Activated naive CD4-positive, alpha-beta T cell treated with anti-CD3 and anti-CD28 coated beads, Interleukin-2, amount 50 U/mL, for 24 hours (primary cell): ENCODE measurements around the gene FIBIN.
"Not testable (repeated sequence)": the region's sequence is repeated elsewhere in the genome, so short reads cannot be mapped to it uniquely, and the experiment has no call there.

Source experiments
- H3K27ac Mint-ChIP-seq: one replicate; pipeline ENCODE4 v1.8.0; 2021; ENCODE audit warnings: mild to moderate bottlenecking, mixed read lengths
- H3K27me3 Mint-ChIP-seq: one replicate; pipeline ENCODE4 v1.8.0; 2021; ENCODE audit warnings: mixed read lengths
- H3K36me3 Mint-ChIP-seq: one replicate; pipeline ENCODE4 v1.8.0; 2021; ENCODE audit warnings: mixed read lengths
- H3K4me1 Mint-ChIP-seq: one replicate; pipeline ENCODE4 v1.8.0; 2021; ENCODE audit warnings: mixed read lengths
- H3K4me3 Mint-ChIP-seq: one replicate; pipeline ENCODE4 v1.8.0; 2021; ENCODE audit warnings: mild to moderate bottlenecking, mixed read lengths
- H3K9me3 Mint-ChIP-seq: one replicate; pipeline ENCODE4 v1.8.0; 2021; ENCODE audit warnings: mixed read lengths

Gene FIBIN

GRCh38 chr11:27001136-27001730 is 7.3 kb downstream of the FIBIN start:
- not testable (repeated sequence) for H3K4me1 Mint-ChIP-seq, H3K9me3 Mint-ChIP-seq, H3K4me3 Mint-ChIP-seq, H3K36me3 Mint-ChIP-seq, H3K27me3 Mint-ChIP-seq, H3K27ac Mint-ChIP-seq

GRCh38 chr11:27002431-27002830 is 8.5 kb downstream of the FIBIN start:
- H3K9me3 Mint-ChIP-seq, result no peaks in the 10 kb centered on the region
- H3K27ac Mint-ChIP-seq, result no peak overlapping the region
- no peaks in the 10 kb centered on the region for H3K4me1 Mint-ChIP-seq
- no peak overlapping the region for H3K4me3 Mint-ChIP-seq
- no peaks in the 10 kb centered on the region for H3K36me3 Mint-ChIP-seq
- no peaks in the 10 kb centered on the region for H3K27me3 Mint-ChIP-seq

GRCh38 chr11:27002838-27003237 is 8.9 kb downstream of the FIBIN start:
- Mint-ChIP-seq H3K9me3 (no peaks in the 10 kb centered on the region), H3K27ac (no peak overlapping the region), H3K4me1 (no peaks in the 10 kb centered on the region), H3K4me3 (no peak overlapping the region), H3K27me3 (no peaks in the 10 kb centered on the region), H3K36me3 (no peaks in the 10 kb centered on the region)

- H3K4me1 Mint-ChIP-seq, result no peaks in the 10 kb centered on the region
- no peaks in the 10 kb centered on the region for H3K9me3 Mint-ChIP-seq
- no peaks in the 10 kb centered on the region for H3K36me3 Mint-ChIP-seq
- no peak overlapping the region for H3K4me3 Mint-ChIP-seq
- no peaks in the 10 kb centered on the region for H3K27me3 Mint-ChIP-seq
- no peak overlapping the region for H3K27ac Mint-ChIP-seq
Measured at GRCh38 chr11:27004103-27004502, 10.2 kb downstream of the FIBIN start.

GRCh38 chr11:27008811-27009535 is 15.1 kb downstream of the FIBIN start:
- Mint-ChIP-seq H3K27ac (no peak overlapping the region), H3K4me1 (no peaks in the 10 kb centered on the region), H3K9me3 (no peaks in the 10 kb centered on the region)

DNA sequence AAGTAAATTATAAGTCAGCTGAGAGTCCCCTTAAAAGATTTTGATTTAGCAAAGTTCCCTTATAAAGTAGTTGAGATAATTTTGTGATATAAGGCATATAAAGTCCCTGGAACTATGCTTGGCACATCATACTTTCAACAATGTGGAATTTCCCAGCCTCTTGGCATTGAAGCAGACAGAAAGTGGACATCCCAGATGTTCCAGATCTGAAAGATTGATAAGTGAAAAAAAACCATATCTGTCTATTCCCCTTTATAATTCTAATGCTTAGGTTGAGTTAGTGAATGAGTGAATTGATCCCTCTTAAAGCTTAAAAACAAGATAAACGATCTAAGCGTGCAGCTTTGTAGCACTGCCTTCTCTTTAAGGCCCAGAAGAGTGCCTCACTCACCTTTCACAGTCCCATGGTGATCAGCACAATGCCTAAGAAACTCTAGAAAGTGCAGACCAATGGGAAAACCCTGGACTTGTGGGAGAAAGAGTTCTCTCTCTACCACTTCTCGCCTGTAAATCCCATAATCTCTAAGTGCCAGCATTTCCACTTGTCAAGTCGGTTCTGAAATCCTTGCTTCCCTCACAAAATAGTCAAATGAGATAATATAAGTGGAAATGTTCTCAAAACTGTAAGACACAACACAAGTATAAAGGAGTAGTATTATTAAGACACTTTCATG is 17.8 kb downstream of the FIBIN start:
- no peaks in the 10 kb centered on the region for H3K36me3 Mint-ChIP-seq

More at GRCh38 chr11:27008811-27009535, 15.1 kb downstream of the FIBIN start:
- Mint-ChIP-seq H3K4me3 (no peak overlapping the region), H3K27me3 (no peaks in the 10 kb centered on the region), H3K36me3 (no peaks in the 10 kb centered on the region)

GRCh38 chr11:27012234-27012921 is 18.5 kb downstream of the FIBIN start:
- no peaks in the 10 kb centered on the region for H3K9me3 Mint-ChIP-seq
- no peaks in the 10 kb centered on the region for H3K4me1 Mint-ChIP-seq
- H3K27ac Mint-ChIP-seq, result no peak overlapping the region
- no peaks in the 10 kb centered on the region for H3K36me3 Mint-ChIP-seq
- H3K27me3 Mint-ChIP-seq, result no peaks in the 10 kb centered on the region
- no peak overlapping the region for H3K4me3 Mint-ChIP-seq

More for the DNA sequence above, 17.8 kb downstream of the FIBIN start:
- Mint-ChIP-seq H3K27me3 (no peaks in the 10 kb centered on the region), H3K9me3 (no peaks in the 10 kb centered on the region), H3K27ac (no peak overlapping the region), H3K4me1 (no peaks in the 10 kb centered on the region), H3K4me3 (no peak overlapping the region)

DNA sequence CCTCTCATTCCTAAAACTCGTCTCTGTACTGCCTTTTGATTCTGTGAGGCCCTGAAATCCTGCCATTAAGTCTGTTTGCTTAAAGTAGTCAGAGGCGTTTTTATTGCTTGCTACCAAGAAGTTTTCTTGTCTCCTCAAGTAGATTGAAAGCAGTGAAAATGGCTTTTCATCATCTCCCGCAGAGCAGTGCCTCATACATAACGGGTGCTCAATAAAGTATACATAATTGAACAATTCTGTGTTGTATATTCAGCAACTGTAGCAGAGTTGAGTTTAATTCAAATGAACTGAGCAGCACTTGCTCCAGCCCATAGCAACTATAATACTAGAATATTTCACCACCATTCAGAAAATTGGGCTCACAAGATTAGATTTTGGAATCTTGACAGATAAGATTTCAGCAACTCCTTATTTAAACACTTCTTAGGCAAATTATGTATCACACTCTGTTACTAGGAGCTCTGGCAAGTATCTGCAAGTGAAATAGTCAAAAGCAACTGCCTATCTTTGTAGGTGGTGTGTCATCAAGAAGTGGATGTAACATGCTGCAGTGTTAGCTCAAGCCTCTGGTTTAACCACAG is 20.0 kb downstream of the FIBIN start:
- Mint-ChIP-seq H3K9me3 (no peaks in the 10 kb centered on the region), H3K4me3 (no peak overlapping the region), H3K27me3 (no peaks in the 10 kb centered on the region), H3K4me1 (no peaks in the 10 kb centered on the region), H3K27ac (no peak overlapping the region), H3K36me3 (no peaks in the 10 kb centered on the region)

DNA sequence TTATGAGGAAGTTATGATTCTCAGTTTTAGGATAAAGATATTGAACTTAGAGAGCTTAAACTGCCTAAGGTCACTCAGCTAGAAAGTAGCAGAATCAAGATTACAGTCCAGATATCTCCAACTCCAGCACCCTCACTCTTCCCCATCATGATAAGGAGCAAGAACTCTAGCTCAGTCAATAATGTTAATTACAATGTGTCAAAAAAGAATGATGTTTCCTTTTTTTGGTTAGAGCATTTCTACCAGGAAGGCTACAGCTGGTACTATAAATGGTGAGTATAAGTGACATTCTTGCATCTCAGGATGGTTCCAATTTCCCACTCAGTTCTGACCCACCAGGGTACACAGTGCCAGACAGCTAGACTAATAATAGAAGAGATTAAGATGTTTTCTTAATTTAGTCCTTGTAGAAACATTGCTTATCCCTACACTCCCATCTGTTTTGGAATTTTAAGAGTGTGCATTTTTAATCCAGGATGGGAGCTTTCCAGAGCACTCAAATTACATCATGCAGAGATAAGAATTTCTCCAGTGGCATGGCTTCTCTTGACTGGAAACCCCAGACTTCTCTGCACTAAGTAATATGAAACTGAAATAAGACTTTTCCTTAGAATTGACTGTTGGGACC is 25.1 kb downstream of the FIBIN start:
- H3K9me3 Mint-ChIP-seq, result no peaks in the 10 kb centered on the region
- H3K36me3 Mint-ChIP-seq, result no peaks in the 10 kb centered on the region
- H3K4me1 Mint-ChIP-seq, result no peaks in the 10 kb centered on the region
- no peaks in the 10 kb centered on the region for H3K27me3 Mint-ChIP-seq
- H3K4me3 Mint-ChIP-seq, result no peak overlapping the region
- H3K27ac Mint-ChIP-seq, result no peak overlapping the region

GRCh38 chr11:27020751-27021150 is 26.8 kb downstream of the FIBIN start:
- Mint-ChIP-seq H3K9me3 (no peaks in the 10 kb centered on the region), H3K27me3 (no peaks in the 10 kb centered on the region), H3K27ac (no peak overlapping the region), H3K4me3 (no peak overlapping the region), H3K36me3 (no peaks in the 10 kb centered on the region), H3K4me1 (no peaks in the 10 kb centered on the region)

DNA sequence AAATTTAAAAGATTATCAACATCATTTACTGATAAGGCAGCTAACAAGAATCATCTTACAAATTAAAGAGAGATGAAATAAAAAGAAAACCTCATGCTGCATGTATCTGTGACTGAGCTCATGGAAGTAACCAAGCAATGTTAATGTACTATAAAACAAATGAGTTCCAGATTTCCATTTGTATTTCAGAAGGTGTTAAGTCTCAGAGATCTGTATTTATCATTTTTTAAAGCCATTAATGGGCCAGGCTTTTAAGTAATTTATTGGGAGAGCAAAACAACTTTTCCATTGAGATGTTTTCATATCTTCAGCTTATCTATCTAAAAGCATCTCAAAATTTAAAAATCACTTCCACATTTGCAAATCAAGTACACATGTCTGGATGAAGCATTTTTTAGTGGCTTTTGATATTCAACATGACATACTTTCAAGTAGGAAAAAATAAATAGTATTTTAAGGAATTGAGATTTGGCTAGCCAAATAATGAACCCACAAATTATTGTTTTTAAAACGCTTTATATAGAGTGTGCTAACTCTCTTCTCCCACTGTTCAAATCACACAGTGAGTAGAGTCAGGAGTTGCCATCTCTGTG is 28.8 kb downstream of the FIBIN start:
- no peak overlapping the region for H3K27ac Mint-ChIP-seq
- H3K4me1 Mint-ChIP-seq, result no peaks in the 10 kb centered on the region
- no peaks in the 10 kb centered on the region for H3K36me3 Mint-ChIP-seq
- H3K9me3 Mint-ChIP-seq, result peaks cover 4% of the 10 kb centered on the region
- H3K27me3 Mint-ChIP-seq, result no peaks in the 10 kb centered on the region
- H3K4me3 Mint-ChIP-seq, result no peak overlapping the region

DNA sequence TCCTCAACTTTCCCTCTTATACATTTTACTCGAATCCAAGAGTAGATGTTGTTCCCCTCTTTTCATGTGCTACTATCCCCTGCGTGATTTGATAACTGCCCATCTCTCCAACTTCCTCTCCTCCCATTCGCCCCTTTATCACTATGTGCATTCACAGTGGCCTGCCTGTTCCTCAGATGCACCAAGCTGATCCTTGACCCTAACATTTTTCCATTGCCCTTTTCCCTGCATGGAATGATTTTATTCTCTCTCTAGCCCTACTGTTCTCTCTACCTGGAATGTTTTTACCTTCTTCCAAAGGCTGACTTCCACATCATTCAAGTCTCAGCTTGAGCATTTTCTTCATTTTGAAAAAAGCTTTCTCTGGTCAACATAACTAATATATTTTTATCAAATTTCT is 31.0 kb downstream of the FIBIN start:
- Mint-ChIP-seq H3K27me3 (no peaks in the 10 kb centered on the region), H3K36me3 (no peaks in the 10 kb centered on the region), H3K9me3 (peaks cover 4% of the 10 kb centered on the region), H3K4me1 (no peaks in the 10 kb centered on the region), H3K27ac (no peak overlapping the region), H3K4me3 (no peak overlapping the region)

- H3K4me1 Mint-ChIP-seq, result no peaks in the 10 kb centered on the region
- H3K4me3 Mint-ChIP-seq, result no peak overlapping the region
- peaks cover 4% of the 10 kb centered on the region for H3K9me3 Mint-ChIP-seq
- H3K27ac Mint-ChIP-seq, result no peak overlapping the region
- H3K27me3 Mint-ChIP-seq, result no peaks in the 10 kb centered on the region
- no peaks in the 10 kb centered on the region for H3K36me3 Mint-ChIP-seq
Measured at GRCh38 chr11:27025312-27025955, 31.5 kb downstream of the FIBIN start.

DNA sequence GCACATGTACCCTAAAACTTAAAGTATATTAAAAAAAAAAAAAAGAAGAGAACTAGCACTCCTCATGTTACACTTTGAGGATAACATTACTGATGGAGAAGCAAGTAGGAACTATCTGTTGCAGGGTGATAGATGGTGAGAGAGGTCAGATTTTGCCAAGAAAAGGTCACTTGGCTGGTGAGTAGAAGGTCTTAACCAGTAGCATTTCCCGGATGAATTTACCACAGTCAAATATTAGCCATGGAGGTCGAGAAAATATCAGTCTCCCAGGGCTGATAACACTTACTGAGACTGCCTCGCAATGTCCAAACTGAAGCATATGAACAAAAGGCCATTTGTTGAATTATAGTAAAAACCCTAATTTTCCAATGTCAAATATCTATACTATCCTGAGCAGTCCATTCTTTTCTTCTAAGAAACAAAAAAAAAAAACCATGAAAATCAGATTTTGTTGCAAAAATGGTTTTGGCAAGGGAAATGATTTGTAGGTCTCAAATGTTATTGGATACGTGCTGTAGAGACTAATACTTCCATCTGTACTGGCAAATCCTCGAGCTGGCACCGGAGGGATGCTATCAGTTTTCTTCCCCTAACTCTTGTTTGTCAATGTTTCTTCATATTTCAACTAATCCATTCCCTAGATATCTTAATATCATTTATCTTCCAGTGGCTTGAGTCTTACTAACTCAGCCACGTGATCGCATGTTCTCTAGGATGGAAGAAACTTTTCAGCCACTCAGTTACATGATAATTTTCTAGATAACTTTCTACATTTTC is 32.2 kb downstream of the FIBIN start:
- no peaks in the 10 kb centered on the region for H3K27me3 Mint-ChIP-seq
- no peaks in the 10 kb centered on the region for H3K36me3 Mint-ChIP-seq
- no peak overlapping the region for H3K27ac Mint-ChIP-seq
- H3K9me3 Mint-ChIP-seq, result peaks cover 4% of the 10 kb centered on the region
- H3K4me3 Mint-ChIP-seq, result no peak overlapping the region
- H3K4me1 Mint-ChIP-seq, result no peaks in the 10 kb centered on the region
